ENCODE results near the gene PAPOLA.

Gene PAPOLA

GRCh38 chr14:96571311-96571710, 69.1 kb downstream of the PAPOLA start:
- no peak for DNase-seq (ENCODE audit: low read depth in 2 of 2)
- TF ChIP-seq, protein P1, sequence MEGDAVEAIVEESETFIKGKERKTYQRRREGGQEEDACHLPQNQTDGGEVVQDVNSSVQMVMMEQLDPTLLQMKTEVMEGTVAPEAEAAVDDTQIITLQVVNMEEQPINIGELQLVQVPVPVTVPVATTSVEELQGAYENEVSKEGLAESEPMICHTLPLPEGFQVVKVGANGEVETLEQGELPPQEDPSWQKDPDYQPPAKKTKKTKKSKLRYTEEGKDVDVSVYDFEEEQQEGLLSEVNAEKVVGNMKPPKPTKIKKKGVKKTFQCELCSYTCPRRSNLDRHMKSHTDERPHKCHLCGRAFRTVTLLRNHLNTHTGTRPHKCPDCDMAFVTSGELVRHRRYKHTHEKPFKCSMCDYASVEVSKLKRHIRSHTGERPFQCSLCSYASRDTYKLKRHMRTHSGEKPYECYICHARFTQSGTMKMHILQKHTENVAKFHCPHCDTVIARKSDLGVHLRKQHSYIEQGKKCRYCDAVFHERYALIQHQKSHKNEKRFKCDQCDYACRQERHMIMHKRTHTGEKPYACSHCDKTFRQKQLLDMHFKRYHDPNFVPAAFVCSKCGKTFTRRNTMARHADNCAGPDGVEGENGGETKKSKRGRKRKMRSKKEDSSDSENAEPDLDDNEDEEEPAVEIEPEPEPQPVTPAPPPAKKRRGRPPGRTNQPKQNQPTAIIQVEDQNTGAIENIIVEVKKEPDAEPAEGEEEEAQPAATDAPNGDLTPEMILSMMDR (IDR thresholded peaks at IDR 0.05; ENCODE audit: low read depth, low read length), result no peak
- H3K4me3 ChIP-seq (replicated peaks in 1 of 2; ENCODE audit: low read depth in 2 of 2, low read length in 2 of 2), result no peak overlapping the region

DNA sequence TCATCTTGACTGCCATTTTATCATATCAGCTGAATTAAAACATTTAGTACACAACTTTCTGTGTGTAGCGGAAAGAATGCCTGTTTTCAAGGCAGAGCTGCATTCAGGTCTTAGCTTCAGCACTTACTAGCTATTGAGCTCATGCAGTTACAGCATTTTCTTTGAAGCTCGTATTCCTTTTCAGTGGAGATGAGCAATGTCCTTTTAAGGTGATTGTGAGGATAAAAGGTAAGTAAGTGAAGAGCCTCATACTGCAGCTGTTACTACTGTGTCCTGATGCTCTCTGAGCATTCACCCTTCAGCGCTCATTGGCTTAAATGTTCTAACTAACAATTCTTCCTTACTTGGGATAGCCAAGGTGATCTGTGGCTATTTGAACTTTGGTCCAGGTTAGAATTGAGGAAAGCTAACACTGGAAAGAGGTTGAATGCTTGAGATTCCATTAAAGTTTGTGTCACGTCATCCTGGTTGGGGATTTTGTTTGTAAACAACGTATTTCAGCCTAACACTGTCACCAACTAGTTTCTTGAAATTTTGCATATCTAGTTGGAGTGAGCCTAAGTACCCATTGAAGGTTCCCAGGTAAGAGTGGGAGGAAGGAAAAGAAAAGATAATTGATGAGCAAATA, 71.4 kb downstream of the PAPOLA start:
- DNase-seq (ENCODE audit: low read depth in 2 of 2), result no peak

DNA sequence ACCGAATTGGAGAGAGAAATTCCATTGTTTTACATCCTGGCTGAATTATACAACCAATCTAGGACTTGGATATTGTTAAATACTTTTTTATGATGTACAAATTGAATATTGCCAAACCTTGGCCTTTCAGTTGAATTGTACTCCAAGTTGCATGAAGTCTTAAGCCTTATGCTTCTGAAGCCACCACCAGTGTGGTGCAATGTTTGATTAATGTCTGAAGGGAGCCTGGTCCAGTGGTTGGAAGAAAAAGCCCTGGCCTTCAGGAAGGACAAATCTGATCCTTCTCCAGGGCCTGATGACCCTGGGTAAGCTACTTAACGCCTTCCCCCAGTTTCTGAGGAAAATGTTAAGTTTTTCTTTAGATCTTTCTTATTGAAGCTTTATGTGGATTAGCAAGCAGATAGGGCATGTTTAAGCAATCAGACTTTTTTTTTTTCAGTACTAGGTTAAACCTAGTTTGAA, 72.0 kb downstream of the PAPOLA start:
- no peak overlapping the region for H3K4me3 ChIP-seq (replicated peaks in 1 of 2; ENCODE audit: low read depth in 2 of 2, low read length in 2 of 2)
- DNase-seq (ENCODE audit: low read depth in 2 of 2), result no peak
- TF ChIP-seq, protein P1 (IDR thresholded peaks at IDR 0.05; ENCODE audit: low read depth, low read length), result no peak

More for the DNA sequence above, 71.4 kb downstream of the PAPOLA start:
- no peak overlapping the region for H3K4me3 ChIP-seq (replicated peaks in 1 of 2; ENCODE audit: low read depth in 2 of 2, low read length in 2 of 2)
- TF ChIP-seq, protein P1 (IDR thresholded peaks at IDR 0.05; ENCODE audit: low read depth, low read length), result no peak

DNA sequence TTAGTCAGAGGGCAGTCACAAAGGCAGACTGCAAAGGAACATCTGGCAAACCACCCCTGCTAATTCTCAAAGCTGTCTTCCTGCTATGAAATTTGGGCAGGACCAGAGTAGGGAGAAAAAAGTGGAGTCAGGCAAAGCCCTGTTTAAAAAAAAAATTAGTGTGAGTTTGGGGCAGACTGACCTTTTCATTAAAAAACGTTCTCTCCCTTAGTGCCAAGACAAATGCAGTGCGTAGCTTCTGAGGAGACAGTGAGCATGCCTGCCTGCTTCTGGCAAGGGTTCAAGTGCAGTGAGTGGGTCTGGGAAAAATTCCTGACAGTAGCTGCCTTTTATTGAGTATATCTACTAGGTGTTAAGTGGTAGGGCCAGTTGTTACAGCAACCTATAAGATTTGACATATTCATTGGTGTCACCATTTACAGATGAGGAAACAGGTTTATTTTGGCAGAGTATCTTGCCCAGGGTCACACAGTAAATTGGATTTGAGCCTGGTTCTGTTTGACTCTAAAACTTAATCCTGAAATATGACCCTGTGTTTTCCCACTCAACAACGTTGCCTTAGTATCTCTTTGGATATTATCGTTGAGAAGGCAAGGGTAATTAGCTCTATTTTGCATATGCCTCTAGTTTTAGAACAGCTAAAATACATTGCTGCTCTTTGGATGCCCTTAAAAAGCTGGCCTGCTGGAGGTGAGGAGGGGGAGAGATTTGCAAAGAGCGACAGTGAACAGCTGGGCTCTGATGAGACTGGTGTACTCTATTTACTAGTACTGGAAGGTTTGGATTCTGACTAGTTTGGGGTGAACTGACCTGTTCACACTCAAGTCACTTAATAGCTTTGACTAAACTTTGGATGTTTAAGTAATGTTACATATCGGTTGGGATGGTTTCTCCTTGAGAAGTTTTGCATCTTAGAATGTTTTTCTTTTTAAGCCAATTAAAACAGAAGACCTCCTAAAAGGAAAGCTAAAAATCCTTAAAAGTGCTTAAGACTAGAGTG, 72.8 kb downstream of the PAPOLA start:
- TF ChIP-seq, protein P1 (IDR thresholded peaks at IDR 0.05; ENCODE audit: low read depth, low read length), result no peak
- peak; percentile 79 to 84 for DNase-seq (ENCODE audit: low read depth in 2 of 2)
- no peak overlapping the region for H3K4me3 ChIP-seq (replicated peaks in 1 of 2; ENCODE audit: low read depth in 2 of 2, low read length in 2 of 2)

- H3K4me3 ChIP-seq (replicated peaks in 1 of 2; ENCODE audit: low read depth in 2 of 2, low read length in 2 of 2), result no peak overlapping the region
- TF ChIP-seq, protein P1 (IDR thresholded peaks at IDR 0.05; ENCODE audit: low read depth, low read length), result no peak
- DNase-seq (ENCODE audit: low read depth in 2 of 2), result no peak
These were observed 74.2 kb downstream of the PAPOLA start for GRCh38 chr14:96576359-96576758.

DNA sequence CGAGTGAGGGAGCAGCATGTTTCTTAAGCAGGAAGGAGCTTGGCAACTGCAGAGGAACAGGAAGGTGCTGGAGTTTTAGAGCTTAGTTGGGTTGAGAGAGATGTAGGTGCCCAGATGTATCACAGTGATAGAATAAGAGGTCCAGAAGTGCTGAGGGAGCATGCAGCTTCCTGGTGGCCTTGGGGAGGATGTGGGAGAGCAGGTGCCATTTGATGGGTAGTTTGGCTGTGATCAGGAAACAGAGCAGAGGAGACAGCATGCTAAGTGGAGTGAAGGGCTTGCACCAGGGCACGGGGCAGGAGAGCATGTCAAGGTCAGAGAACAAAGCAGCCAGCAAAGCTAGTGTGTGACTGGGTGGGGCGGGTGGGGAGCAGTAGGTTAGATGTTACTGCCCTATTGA, 74.8 kb downstream of the PAPOLA start:
- no peak overlapping the region for H3K4me3 ChIP-seq (replicated peaks in 1 of 2; ENCODE audit: low read depth in 2 of 2, low read length in 2 of 2)
- TF ChIP-seq, protein P1 (IDR thresholded peaks at IDR 0.05; ENCODE audit: low read depth, low read length), result no peak
- no peak for DNase-seq (ENCODE audit: low read depth in 2 of 2)
